Heart right ventricle (tissue), 16 donors: ENCODE results near the gene NRSN1. TPM values are rescaled to one million over a fixed set of nuclear protein-coding genes. Genes with fewer than 3 reads are reported as not detected.

Experiments used
- ATAC-seq, 8 donors: fragments of 200-7000 bp; cut with Tn5 transposase; one replicate each; pipeline ENCODE4 v1.9.1; 2020; ENCODE audit warnings: mild to moderate bottlenecking in 8 of 8, moderate library complexity in 8 of 8, moderate number of reproducible peaks in 1 of 8
- DNase-seq, 2 donors: peaks; one replicate each; pipeline ENCODE4 v3.0.0-alpha.2; 2020
- H3K27ac ChIP-seq, 10 donors: fragments of 200-600 bp; sonication (generic) in 2 of 10; one replicate each; pipeline versions ENCODE4 v1.5.0 to v1.8.0; 2020 to 2022; ENCODE audit warnings: mild to moderate bottlenecking in 3 of 10
- H3K27me3 ChIP-seq, 7 donors: fragments of 200-600 bp; one replicate each; pipeline ENCODE4 v1.8.0; 2021 to 2022; ENCODE audit warnings: mild to moderate bottlenecking in 2 of 7
- H3K36me3 ChIP-seq, 9 donors: fragments of 200-600 bp; sonication (generic) in 1 of 9; one replicate each; pipeline versions ENCODE4 v1.5.0 to v1.8.0; 2020 to 2022; ENCODE audit warnings: mild to moderate bottlenecking in 2 of 9
- H3K4me1 ChIP-seq, 9 donors: fragments of 200-600 bp; sonication (generic) in 1 of 9; one replicate each; pipeline versions ENCODE4 v1.5.0 to v1.8.0; 2020 to 2022; ENCODE audit warnings: mild to moderate bottlenecking in 4 of 9
- H3K4me3 ChIP-seq, 10 donors: fragments of 200-600 bp; sonication (generic) in 2 of 10; one replicate each; pipeline versions ENCODE4 v1.5.0 to v1.8.0; 2020 to 2022; ENCODE audit warnings: mild to moderate bottlenecking in 7 of 10, moderate library complexity in 2 of 10
- H3K9me3 ChIP-seq, 11 donors: fragments of 200-600 bp in 10 of 11; sonication (generic) in 2 of 11; one replicate each; pipeline versions ENCODE4 v1.5.0 to v1.8.0; 2013 to 2022; ENCODE audit warnings: mild to moderate bottlenecking in 2 of 11, control low read depth in 1 of 11, moderate library complexity in 1 of 11
- WGBS, 2 donors: extraction: QIAGEN DNeasy Blood & Tissue Kit; methylation state at CpG; one replicate each; pipeline ENCODE4 v1.1.7; 2013; ENCODE audit warnings: inconsistent platforms in 1 of 2; 5-methylcytosine and 5-hydroxymethylcytosine counted together
- intact Hi-C, 10 donors: fragments of 100-400 bp; cut with DNase I; formaldehyde crosslinking; loops; one replicate each; pipeline versions ENCODE4 v1.11.1 to v1.14.2; 2022
- polyA plus RNA-seq, 2 donors: library from polyadenylated mRNA; stranded (reverse); fragments of 200-250 nt; gene quantifications; one replicate each; pipeline ENCODE4 v1.2.3, GENCODE V29; 2013
- total RNA-seq, 10 donors: library from RNA; stranded (reverse); fragmentation: NEBNext Ultra II Directional in 3 of 10; extraction: Animal tissue kit (Norgen Biotek cat#: 25700) in 3 of 10; gene quantifications; one replicate each; pipeline versions ENCODE4 v1.2.1 to v1.2.4, GENCODE V29; 2021 to 2023
- TF ChIP-seq, protein P1 (sequence below), 9 donors: fragments of 200-600 bp; sonication (generic) in 2 of 9; IDR thresholded peaks; one replicate each; pipeline versions ENCODE4 v1.5.0 to v1.8.0; 2021 to 2022; ENCODE audit warnings: antibody characterized with exemption in 9 of 9, mild to moderate bottlenecking in 5 of 9, moderate library complexity in 1 of 9
- donor health status: Arrhythmogenic right ventricular cardiomyopathy.
- donor health status: ischemic (EF 13 %, LVEDD 7.1; RV severe dilation, severe dysfunction).
- donor health status: healthy with polysubstance abuse.
- donor health status: DM: no; HTN: yes; CAD: no.
- donor health status: DM: no; HTN: no; CAD: no.
- donor health status: ischemic (EF 25% LVEDD 6.9; RV normal size, moderate dysfunction).
- donor health status: ischemic (EF 25% LVEDD 5.7; RV mildly dilated, moderate dysfunction).
- donor health status: healthy.
- donor health status: DM: yes; HTN: yes; CAD: no.
- donor health status: Ischemic cardiomyopathy.
- donor health status: ischemic (EF 35%, LVEDD 5.7; RV mildly dilated, moderate dysfunction).
- donor health status: nonischemic (EF 11% LVEDD 7.7; RV severe dilation, severe dysfunction).
- donor health status: DM: yes; HTN: yes; CAD: no.
- donor health status: PGD.
- donor health status: ischemic (EF 29% LVEDD 5.4; RV normal size, mild dysfunction).
- donor health status: nonischemic (EF 23%, LVEDD 6.1; RV moderate dilation, normal function).

The NRSN1 gene
- total and polyA plus RNA-seq, 12 donors = not detected

DNA sequence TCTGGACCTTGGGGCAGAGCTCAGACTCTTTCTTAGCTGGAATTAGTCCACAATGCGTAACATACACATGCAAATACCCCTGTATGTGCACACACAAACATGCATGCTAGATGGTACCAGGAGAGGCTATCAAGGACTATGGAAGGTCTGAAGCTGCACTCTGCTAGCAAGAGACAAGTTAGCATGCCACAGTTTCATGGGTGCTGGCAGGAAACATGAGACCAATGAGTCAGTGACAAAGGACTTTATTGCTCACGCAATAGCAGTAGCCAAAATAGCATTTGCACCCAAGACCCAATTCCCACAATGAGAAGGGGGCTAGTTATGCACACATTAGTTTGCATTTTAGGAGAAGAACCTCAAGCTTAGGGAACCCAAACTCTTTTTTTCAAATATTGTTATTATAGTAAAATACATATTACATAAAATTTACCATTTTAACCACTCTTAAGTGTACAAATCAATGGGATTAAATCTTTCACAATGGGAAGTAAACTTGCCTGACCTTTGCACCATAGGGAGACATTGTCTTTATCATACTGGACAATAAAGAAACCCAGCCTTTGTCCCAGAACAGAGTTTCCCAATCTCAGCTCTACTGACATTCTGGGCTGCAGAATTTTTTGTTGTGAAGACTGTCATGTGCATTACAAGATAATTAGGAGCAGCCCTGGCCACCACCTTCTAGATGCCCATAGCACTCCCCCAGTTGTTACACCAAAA, 69.1 kb downstream of the NRSN1 start:
- no peak for DNase-seq
- TF ChIP-seq, protein P1, sequence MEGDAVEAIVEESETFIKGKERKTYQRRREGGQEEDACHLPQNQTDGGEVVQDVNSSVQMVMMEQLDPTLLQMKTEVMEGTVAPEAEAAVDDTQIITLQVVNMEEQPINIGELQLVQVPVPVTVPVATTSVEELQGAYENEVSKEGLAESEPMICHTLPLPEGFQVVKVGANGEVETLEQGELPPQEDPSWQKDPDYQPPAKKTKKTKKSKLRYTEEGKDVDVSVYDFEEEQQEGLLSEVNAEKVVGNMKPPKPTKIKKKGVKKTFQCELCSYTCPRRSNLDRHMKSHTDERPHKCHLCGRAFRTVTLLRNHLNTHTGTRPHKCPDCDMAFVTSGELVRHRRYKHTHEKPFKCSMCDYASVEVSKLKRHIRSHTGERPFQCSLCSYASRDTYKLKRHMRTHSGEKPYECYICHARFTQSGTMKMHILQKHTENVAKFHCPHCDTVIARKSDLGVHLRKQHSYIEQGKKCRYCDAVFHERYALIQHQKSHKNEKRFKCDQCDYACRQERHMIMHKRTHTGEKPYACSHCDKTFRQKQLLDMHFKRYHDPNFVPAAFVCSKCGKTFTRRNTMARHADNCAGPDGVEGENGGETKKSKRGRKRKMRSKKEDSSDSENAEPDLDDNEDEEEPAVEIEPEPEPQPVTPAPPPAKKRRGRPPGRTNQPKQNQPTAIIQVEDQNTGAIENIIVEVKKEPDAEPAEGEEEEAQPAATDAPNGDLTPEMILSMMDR (IDR thresholded peaks at IDR 0.05) = no peak
- peaks cover 0 to 3% (median 0%) of the 10 kb centered on the region in 11 donors for H3K9me3 ChIP-seq
- intact Hi-C loops = no loop called here
- WGBS, 2 donors = 88 to 100% methylated on average over 2 of the region's 2 CpGs
- no peak overlapping the region for H3K4me3 ChIP-seq
- ATAC-seq = no peak
- no peaks in the 10 kb centered on the region for H3K4me1 ChIP-seq
- H3K27me3 ChIP-seq = peaks cover 0 to 29% (median 0%) of the 10 kb centered on the region in 7 donors
- no peak overlapping the region for H3K27ac ChIP-seq
- no peaks in the 10 kb centered on the region for H3K36me3 ChIP-seq

DNA sequence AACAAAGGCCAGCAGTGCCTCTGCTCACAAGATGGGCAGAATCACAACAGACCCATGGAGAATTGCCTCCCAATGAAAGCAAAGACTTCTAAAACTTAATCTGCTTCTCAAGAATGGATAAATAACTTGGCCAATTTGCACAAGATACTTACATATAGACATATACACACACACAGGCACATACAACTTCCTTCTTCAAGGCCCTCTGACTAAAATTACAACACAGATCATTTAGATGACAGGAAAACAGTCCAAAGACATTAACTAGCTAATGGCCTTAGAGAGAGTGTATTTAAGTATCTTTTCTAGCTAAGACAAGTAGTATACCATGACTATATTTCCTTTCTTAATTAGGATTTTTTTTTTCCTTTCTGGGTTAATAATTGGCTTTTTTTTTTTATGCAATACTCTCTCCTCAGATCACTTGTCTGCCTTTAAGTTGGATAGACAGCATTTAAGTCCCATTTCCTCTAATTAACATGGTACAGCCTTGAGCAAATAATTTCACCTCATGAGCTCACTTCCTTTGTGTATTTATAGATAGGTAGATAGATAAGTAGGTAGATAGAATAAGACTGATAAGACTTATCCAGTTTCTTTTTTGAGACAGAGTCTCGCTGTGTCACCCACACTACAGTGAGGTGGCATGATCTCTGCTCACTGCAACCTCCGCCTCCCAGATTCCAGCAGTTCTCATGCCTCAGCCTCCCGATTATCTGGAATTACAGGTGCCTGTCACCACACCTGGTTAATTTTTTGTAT, 70.0 kb downstream of the NRSN1 start:
- DNase-seq = no peak
- ATAC-seq = no peak
- H3K4me3 ChIP-seq = no peak overlapping the region
- peaks cover 0 to 29% (median 0%) of the 10 kb centered on the region in 7 donors for H3K27me3 ChIP-seq
- no peak overlapping the region for H3K27ac ChIP-seq
- H3K9me3 ChIP-seq = peaks cover 0 to 8% (median 0%) of the 10 kb centered on the region in 11 donors
- TF ChIP-seq, protein P1 (IDR thresholded peaks at IDR 0.05) = no peak
- whole genome bisulfite sequencing, 2 donors = 88 to 91% methylated on average over 3 of the region's 3 CpGs
- intact Hi-C loops = no loop called here
- no peaks in the 10 kb centered on the region for H3K4me1 ChIP-seq
- H3K36me3 ChIP-seq = no peaks in the 10 kb centered on the region

Other genes with a start within 250 kb of the NRSN1 start
- gene DCDC2, start 231.8 kb downstream of the NRSN1 start, total RNA-seq = under 1 TPM in 1 of 10 donors, not detected in 9; 0.06 TPM
- gene DCDC2, start 231.8 kb downstream of the NRSN1 start, polyA plus RNA-seq = not detected